DMS 273 treated with DMSO at 0.1 percent for 48 hours (cell line): ENCODE data around the gene ENPP4.
"Not testable (repeated sequence)": the region's sequence is repeated elsewhere in the genome, so short reads cannot be mapped to it uniquely, and the experiment has no call there.

Experiments used
- DNase-seq: peaks from one replicate; lab custom pipeline; 2025; lab: John Stamatoyannopoulos, UW

ENPP4 gene

DNA sequence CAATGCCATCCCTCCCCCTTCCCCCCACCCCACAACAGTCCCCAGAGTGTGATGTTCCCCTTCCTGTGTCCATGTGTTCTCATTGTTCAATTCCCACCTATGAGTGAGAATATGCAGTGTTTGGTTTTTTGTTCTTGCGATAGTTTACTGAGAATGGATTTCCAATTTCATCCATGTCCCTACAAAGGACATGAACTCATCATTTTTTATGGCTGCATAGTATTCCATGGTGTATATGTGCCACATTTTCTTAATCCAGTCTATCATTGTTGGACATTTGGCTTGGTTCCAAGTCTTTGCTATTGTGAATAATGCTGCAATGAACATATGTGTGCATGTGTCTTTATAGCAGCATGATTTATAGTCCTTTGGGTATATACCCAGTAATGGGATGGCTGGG is 1.5 kb downstream of the ENPP4 start:
- not testable (repeated sequence) for DNase-seq

DNA sequence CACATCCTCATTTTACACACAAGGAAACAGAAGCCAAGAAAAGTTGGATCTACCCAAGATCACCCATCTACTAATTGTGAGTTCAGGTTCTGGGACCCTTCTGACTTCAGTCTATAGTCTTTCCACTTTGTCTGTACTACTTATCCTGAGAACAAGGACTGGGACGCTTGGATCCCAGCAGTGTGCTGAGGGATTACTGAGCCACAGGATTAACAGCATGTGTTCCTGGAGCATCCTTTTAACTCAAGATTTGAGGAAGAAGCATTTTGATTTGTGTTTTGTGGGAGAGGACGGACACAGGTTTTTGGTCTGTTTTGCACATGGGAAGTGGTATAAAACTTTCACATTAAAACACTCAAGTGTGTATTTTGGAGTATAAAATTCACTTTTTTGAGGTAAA is 4.4 kb downstream of the ENPP4 start:
- DNase-seq, result no peak

DNA sequence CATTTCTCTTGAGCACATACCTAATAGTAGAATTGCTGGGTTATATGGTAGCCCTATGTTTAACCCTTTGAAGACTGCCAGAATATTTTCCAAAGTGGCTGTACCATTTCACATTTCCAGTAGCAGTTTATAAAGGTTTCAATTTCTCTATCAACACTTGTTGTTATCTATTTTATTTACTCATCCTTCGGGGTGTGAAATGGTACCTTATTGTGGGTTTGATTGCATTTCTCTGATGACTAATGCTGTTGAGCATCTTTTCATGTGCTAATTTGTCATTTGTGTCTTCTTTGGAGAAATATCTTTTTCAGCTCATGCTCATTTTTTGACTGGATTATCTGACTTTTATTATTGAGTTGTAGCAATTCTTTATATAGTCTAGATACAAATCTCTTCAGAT is 5.4 kb downstream of the ENPP4 start:
- DNase-seq, result no peak

DNA sequence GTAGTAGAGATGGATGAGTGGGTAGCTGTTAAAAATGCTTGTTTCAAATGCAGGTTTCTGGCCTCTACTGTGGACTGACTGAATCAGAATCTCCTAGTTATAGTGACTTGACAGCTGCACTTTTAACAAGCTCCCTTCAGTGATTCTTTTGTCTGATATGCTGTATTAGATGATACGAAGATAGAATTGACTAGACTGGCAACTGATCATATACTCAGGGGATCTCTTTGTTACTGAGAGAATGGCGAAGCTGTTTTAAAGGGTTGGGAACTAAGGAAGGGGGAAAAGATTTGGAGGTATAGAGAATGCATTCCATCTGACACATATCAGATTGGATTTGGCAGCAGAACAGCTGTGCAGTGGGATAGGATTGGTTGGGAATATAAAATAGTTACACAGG is 7.0 kb downstream of the ENPP4 start:
- DNase-seq, result no peak

DNA sequence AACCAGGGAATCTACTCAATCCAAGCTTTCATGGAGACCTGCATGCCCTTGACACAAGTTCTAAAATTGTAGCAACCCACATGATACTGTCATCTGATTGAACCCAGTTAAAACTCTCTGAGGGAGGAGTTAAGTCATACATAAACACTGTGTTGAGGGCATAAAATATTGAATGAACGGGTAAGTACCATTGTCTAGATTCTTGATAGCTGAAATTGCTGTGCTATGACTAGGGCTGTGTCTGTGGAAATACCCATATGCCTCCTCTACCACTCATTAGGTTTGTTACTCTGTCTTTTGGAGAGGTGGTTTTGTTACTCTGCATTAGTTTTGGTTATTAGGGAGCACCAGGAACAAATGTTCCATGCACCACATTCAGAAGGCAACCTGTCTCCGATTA is 7.6 kb downstream of the ENPP4 start:
- DNase-seq, result no peak

DNA sequence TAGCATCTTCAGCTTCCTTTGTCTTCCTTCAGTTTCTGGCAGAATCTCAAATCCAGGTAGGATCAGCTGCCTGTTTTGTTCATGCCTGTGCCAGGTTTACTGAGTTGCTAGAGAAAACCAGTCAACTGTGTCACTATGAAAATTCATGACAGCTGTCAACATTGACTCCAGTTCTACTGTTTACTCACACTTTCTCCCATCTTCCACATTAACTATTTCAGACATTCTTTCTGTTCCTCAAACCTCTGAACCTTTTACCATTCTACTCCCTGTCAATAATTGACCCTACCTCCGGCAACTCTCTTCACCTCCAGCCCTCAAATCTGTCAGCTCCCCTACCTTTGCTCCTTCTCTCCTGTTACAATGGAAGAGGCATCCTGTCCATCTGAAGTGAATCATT is 8.5 kb downstream of the ENPP4 start:
- DNase-seq, result no peak

DNA sequence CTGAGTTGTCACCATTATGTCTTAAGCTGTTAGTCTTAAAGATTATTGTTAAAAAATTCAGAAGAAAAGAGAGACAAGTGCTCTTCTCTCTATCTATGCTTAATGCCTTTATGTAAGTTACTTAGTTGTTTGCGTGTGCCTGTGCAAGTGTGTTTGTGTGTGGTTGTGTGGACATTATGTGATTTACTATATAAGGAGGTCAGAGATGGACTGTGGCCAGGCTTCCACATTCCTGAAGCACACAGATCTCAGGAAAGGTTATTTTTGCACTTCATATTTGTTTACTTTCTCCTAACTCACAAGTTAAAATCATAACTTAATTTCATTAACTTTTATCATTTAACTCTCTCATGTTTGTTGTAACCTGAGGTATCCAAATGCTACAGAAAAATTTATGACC is 14.5 kb downstream of the ENPP4 start:
- no peak for DNase-seq

DNA sequence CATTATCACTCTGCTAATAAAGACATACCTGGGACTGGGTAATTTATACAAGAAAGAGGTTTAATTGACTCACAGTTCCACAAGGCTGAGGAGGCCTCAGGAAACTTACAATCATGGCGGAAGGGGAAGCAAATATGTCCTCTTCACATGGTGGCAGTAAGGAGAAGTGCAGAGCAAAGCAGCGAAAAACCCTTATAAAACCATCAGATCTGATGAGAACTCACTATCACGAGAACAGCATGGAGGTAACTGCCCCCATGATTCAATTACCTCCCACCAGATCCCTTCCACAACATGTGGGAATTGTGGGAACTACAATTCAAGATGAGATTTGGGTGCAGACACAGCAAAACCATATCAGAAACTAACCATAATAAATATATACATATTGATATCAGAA is 19.3 kb downstream of the ENPP4 start:
- DNase-seq, result not testable (repeated sequence)

DNA sequence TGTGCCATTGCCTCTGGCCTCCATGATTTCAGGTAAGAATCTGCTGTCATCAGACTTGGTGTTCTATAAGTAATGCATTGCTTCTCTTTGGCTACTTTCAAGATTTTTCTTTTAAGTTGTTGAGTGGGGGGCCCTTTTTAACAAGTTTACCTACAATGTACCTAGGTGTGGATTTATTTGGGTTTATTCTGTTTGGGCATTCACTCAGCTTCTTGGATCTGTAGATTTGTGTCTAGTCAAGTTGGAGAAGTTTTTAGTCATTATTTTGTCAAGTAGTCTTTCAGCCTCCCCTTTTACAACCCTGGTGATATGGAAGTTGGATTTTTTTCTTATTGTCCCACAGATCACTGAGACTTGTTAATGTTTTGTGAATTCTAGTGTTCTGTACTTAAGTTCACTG is 26.9 kb downstream of the ENPP4 start:
- no peak for DNase-seq

DNA sequence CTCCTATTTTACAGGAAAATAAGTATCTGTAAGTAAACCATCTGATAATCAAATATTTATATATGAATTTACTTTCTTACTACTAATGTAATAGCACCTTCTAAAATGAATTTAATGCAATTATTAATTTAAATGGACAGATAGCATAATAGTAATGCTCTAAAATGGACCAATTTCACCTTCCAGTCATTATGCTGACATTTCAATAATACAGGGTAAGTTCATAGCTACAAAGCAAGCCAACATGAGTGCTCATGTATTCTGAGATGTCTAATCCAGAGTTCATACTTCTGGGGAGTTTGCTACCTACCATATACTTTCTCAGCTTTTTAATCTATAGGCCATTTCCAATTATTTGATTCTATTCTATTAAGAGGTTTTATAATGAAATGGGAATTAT is 29.4 kb downstream of the ENPP4 start:
- no peak for DNase-seq

DNA sequence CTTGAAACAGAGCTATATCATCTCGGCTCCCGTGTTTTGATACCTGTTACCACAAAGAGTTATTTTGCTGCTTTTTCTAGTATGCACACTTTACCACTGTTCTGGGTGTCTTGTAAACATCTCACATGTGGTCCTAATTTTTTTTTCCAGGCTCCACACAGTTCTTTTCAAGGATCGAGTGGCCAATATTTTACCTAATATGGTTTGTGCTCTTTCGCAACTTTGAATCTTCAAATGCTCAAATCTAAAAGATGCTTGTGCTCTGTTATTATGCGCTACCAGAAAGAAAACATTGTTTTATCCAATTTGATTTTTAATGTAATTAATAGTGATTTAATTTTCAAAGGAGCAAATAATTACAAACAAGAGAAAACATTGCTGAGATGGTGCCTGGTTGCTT is 30.3 kb downstream of the ENPP4 start:
- no peak for DNase-seq

DNA sequence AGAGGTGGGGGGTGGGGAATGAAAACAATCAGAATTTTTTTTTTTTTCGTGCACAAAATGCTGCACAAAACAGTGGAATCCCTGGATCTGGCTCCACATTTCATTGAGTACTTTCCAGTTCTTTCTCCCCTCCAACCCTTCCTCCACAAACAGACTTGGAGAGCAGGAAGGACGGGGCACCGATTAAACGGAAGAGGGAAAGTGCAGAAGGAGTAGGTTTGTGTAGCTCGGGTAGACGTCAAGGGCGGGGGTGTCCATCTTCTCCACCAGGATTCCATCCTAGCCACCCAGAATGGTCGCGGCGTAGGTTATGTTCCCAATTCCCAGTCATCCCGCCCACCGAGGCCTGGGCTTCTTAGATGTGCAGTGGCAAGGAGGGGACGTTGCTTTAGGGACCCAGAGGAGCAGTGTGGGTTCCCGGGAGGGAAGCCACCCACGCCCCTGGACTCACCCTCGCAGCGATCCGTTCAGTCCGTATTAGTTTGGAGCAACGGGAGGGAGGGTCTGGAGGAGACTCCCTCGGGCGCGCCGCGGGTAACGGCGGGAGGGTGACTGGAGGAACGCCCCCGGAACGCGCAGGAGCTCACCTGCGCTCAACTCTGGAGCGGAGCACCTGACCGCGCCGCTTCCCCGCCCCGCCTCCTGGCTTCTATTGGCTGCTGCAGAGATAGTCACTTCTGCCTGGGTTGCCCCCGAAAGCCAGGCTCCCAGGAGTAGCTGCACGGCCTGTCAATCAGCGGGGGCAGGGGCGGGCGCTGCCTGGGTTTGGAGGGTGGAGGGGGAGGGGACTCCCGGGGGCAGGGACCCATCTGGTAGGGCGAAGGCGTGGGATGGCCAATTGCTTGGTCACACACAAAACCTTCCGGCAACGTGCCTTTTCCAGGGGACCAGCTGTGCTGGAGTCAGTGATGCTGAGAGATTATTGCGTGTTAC is 40.8 kb downstream of the ENPP4 start, which contains the start of gene ENPP5:
Gene ENPP5 (minus strand): TSS at position 624 of the 933 bp plus-strand sequence. CDS start 2,718 bp downstream, outside the sequence.
- peak; percentile 73 for DNase-seq

DNA sequence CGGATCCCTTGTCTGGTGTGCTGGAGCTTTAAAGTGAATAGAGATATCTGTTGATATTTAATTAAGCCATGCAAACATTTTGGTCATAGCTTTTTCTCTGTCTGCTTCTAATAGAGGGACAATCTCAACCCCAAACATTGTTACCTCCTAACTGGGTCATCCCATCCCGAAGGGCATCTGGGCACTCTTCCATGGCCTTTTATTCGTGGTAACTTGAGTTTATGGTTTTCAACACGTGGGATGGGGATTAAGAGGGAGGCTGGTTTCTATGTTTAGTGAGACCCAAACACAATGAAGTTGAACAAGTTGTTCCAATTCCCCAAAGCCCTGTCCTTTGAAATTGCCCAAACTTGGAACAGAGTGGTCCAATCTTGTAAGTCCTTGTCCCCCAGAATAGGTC is 42.4 kb downstream of the ENPP4 start:
- no peak for DNase-seq

DNA sequence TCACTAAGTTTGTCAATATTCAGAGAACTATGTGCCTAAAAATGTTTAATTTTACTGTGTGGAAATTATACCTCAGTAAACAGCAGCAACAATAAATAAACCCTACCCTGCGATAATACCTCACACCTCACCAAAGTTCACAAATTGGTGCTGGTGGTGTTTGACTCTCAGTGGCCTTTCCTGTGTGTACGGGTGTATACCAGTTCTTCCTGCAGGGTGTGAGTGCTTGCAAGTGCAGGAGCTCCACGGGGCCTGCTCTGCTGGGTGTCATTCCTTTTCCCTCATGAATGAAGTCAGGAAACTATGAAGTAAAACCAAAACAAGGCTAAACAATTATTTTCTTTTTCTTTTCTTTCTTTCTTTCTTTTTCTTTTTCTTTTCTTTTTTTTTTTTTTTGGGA is 45.1 kb downstream of the ENPP4 start:
- DNase-seq, result no peak

DNA sequence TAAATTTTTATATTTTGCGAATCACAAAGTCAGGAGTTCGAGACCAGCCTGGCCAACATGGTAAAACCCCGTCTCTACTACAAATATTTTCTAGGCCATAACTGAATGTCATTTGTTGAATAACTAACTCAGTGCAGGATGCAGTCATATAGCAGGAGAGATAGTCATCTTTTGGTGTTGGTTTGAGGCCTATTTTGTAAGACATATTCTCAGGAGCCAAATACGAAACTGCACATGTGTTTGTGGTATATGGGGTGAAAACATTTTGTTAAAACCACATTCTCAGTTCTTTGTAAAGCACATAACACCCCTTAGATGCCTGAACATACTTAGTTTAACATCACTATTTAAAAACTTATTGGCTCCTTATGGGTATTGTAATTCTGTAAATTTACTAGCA is 45.7 kb downstream of the ENPP4 start:
- no peak for DNase-seq

DNA sequence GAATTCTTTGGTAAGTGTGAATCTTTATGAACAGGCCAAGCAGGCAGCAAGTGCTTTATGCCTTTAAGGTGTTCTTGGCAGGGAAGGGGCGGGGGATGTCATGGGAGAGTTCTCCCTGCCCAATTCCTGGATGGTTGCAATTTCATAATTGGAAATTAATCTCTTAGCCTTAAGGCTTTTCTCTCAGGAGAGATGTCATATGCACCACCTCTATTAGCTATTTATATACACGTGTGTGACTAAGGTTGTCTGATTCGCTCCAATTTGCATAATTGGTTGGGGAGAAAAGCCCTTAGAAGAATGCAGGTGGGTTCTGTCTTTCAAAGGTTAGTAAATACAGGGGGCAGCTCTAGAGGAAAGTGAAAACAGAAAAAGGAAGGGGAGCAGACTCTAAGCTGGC is 46.2 kb downstream of the ENPP4 start:
- DNase-seq, result no peak

DNA sequence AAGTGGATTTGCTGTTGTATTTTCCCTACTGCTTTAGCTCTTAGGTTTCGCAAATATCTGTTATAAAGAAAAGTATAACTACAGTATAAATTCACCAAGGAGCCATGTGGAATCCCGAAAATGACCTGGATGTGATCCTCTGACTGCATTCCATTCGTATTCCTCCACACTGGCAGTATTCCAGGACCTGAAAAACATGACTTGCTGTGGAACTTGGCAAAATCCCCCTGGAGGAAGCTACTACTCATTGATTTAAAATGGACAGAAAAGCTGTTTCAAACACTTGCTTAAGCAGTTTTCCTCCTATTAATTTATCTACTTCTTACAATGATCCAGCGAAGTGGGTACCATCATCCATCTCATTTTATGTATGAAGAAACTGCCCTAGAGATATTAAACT is 54.3 kb downstream of the ENPP4 start:
- no peak for DNase-seq

DNA sequence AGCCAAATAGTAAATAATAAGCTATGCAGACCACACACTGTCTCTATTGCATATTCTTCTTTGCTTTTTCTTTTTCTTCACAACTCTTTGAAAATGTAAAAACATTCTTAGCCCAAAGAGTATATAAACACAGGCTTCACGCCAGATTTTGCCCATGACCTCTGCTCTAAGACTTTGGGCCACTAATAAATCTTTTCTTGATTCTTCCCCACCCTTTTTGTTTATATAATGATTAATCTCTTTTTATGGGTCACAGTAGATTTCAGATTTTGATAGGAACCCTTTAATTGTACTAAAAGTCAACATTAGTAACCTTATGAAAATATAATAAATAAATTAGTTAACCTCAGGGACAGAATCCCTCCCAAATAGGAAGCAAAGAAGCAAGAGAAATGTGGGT is 56.8 kb downstream of the ENPP4 start:
- DNase-seq, result no peak

DNA sequence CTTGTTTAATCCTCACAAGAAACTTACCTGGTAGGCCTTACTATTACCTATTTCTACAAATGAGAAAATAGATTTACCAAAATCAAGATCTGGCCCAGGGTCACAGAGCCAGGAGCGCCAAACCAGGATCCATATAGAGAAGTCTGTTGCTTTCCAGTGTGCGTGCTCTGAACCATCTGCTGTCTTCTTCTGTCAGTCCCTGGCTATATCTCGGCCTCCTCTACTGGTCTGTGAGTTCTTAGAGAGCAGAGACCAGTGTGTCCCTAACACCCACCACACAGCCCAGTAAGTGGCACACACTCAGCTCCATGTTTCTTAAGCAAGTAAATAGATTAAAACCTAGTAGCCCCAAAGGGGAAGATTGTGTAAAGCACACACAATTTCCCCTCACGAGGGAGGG is 59.9 kb downstream of the ENPP4 start:
- no peak for DNase-seq

DNA sequence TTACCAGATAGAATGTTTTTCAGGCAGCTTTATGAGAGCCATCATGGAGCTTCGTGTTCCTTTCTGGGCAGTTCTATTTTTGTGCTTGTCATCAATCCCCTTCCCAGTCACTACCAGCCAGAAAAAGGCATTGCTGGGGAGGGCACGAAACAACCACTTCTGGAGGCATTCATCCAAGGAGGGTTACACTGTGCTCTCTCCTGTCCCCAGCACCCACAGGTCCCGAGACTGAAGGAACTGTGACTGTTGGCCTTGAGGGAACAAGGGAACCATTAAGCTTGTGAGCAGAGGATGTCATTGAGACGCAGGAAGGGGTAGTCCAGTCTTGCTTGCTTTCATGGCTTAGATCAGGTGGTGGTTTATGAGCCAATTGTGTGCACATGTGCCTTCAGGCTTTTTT is 61.1 kb downstream of the ENPP4 start:
- no peak for DNase-seq

DNA sequence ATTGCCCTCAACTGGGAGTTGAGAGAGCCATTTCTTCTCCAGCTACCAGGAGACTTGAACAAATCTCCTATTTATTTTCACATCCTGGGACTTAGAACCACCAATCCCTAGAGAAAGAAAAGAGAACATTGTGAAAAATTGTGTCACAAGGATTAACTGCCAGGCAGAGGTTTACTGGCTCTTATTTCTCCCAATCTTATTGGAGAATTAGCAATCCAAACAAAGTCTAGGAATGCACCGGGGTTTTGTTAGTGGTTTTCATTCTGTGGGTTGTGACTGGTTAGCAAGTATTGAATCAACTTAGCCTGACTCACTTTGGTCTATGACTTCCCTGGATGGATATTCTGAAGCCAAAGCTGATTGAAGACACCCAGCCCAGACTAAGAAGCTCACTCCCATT is 62.2 kb downstream of the ENPP4 start:
- no peak for DNase-seq
